BJ (cell line): Measurements from ENCODE around the gene REXO2. TPM values are rescaled to one million over a fixed set of nuclear protein-coding genes. Genes with fewer than 3 reads are reported as not detected.

Source experiments
- CTCF ChIA-PET: fragments of 350-600 bp; formaldehyde crosslinking; extraction: SDS; loops from one replicate; lab custom pipeline; 2021; ENCODE audit warnings: antibody characterized with exemption, inconsistent platforms; lab: Yijun Ruan, JAX
- POLR2A ChIA-PET: fragments of 300-600 bp; sonication (Branson Sonifier 250); formaldehyde crosslinking; extraction: SDS; loops from one replicate; lab custom pipeline; 2021; ENCODE audit warnings: antibody characterized with exemption; lab: Charles Lee
- DNase-seq: peaks from one replicate; pipeline ENCODE4 v3.0.0-alpha.2; 2011; ENCODE audit warnings: low read depth
- H3K27me3 ChIP-seq: 2 replicates; pipeline ENCODE4 v1.6.0; 2011; ENCODE audit warnings: low read length; ENCODE audit not compliant: control insufficient read depth, insufficient read depth
- H3K36me3 ChIP-seq: 2 replicates; pipeline ENCODE4 v1.5.1; 2011; ENCODE audit warnings: low read length; ENCODE audit not compliant: control insufficient read depth, insufficient read depth
- H3K4me3 ChIP-seq: 2 replicates; pipeline ENCODE4 v1.5.1; 2011; ENCODE audit warnings: low read depth, mild to moderate bottlenecking, control low read depth, low read length
- polyA plus RNA-seq: library from polyadenylated mRNA; depleted of rRNA; stranded (reverse); fragments of >200 nt; gene quantifications from 2 replicates; pipeline ENCODE4 v1.2.3, GENCODE V29; 2011
- TF ChIP-seq, protein P1 (sequence below): IDR thresholded peaks from 2 replicates; pipeline ENCODE4 v1.5.1; 2011; ENCODE audit warnings: low read depth, mild to moderate bottlenecking, control low read depth, inconsistent platforms, low read length, moderate library complexity; ENCODE audit not compliant: insufficient read depth

The REXO2 gene
- polyA plus RNA-seq, 1 experiment, result 266 TPM

DNA sequence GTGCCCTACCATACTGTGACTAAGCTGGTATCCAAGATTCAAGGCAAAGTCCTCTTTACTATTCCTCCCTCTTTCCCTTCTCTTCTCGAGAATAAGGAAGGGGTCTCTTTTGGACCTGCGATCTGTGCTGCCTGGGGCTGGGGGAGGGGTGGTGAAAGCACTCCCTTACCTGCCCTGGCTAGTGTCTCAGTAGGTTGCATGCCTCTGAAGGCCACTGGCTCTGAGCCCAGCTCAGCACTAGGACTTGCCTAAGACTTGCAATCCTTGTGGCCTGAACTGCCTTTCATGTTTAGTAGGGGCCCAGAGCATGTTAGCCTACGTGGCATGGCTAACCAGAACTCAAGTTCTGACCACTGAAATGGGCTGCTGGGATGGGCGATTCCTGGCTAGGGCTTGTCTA, 13.0 kb upstream of the REXO2 start:
- H3K27me3 ChIP-seq, result no peaks in the 10 kb centered on the region
- ChIA-PET POLR2A (no interaction called here), CTCF (interaction anchor here (1.0 to 1.3 kb wide), 2 partner anchors 20 to 86 kb away, joined by 3 read pairs; no protein-coding TSS in a partner anchor)
- DNase-seq, result no peak
- no peak overlapping the region for H3K4me3 ChIP-seq
- H3K36me3 ChIP-seq, result no peaks in the 10 kb centered on the region
- TF ChIP-seq, protein P1, sequence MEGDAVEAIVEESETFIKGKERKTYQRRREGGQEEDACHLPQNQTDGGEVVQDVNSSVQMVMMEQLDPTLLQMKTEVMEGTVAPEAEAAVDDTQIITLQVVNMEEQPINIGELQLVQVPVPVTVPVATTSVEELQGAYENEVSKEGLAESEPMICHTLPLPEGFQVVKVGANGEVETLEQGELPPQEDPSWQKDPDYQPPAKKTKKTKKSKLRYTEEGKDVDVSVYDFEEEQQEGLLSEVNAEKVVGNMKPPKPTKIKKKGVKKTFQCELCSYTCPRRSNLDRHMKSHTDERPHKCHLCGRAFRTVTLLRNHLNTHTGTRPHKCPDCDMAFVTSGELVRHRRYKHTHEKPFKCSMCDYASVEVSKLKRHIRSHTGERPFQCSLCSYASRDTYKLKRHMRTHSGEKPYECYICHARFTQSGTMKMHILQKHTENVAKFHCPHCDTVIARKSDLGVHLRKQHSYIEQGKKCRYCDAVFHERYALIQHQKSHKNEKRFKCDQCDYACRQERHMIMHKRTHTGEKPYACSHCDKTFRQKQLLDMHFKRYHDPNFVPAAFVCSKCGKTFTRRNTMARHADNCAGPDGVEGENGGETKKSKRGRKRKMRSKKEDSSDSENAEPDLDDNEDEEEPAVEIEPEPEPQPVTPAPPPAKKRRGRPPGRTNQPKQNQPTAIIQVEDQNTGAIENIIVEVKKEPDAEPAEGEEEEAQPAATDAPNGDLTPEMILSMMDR, result no peak

DNA sequence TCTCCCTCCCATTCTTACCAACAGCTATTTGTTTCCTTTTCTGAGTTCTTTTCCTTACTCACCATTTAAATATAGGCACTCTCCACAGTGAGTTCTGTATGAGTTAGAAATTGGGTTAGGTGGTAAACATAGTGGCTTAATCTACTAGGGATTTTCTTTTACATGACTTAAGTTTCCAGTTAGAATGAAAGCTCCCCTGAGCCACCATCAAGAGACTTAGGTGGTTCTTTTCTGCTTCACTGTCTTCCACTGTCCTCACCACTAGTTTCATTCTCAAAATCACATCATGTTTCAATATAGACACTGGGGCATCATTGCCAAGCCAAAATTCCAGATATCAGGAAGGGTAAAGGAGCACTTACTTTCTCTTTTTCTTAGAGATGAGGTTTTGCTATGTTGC, 9.0 kb upstream of the REXO2 start:
- CTCF ChIA-PET, result no interaction called here
- TF ChIP-seq, protein P1, result no peak
- no peak for DNase-seq
- Histone ChIP-seq H3K4me3 (no peak overlapping the region), H3K36me3 (no peaks in the 10 kb centered on the region), H3K27me3 (no peaks in the 10 kb centered on the region)
- POLR2A ChIA-PET, result interaction anchor here (0.6 kb wide), 1 partner anchor 126 kb away, joined by 3 read pairs; no protein-coding TSS in a partner anchor

DNA sequence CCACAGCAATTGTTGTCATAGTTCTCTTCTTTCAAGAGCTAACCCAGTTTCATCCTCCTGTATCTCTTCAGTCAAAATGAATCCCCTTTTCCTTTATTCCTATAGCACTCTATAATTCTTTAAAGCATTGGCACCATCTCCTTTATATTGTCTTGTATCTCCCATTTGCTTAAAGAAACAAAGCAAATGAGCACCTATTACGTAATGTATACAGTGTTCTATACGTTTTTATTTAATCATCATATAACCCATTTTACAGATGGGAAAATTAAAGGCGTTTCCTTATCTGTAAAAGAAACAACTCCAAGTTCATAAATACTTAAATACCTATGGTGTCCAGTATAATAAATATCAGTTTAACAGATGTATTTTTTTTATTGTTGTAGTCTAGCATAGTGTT, 6.4 kb upstream of the REXO2 start:
- POLR2A ChIA-PET, result no interaction called here

DNA sequence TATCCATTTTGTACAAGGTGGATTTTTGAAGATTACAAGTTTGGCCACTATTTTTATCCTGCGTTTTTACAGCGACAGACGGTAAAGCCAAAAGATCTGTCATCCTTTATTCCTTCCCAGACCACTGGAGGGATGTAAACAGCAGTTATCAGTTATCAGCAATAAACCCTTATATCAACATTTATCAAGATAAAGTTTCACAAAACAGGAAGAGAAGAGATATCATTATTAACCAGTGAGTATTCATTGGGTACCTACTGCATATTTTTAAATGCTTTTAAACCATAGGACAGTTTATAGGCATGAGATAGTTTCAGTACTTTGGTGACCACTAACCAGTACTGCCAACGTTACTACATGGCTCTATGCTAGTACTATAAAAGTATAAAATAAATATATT, 5.9 kb upstream of the REXO2 start:
- H3K36me3 ChIP-seq, result no peaks in the 10 kb centered on the region
- ChIA-PET CTCF (no interaction called here), POLR2A (no interaction called here)
- no peak for DNase-seq
- no peaks in the 10 kb centered on the region for H3K27me3 ChIP-seq
- TF ChIP-seq, protein P1, result no peak
- no peak overlapping the region for H3K4me3 ChIP-seq

More for the DNA sequence above, 6.4 kb upstream of the REXO2 start:
- TF ChIP-seq, protein P1, result no peak
- CTCF ChIA-PET, result no interaction called here
- no peak overlapping the region for H3K4me3 ChIP-seq
- no peak for DNase-seq
- no peaks in the 10 kb centered on the region for H3K27me3 ChIP-seq
- no peaks in the 10 kb centered on the region for H3K36me3 ChIP-seq

DNA sequence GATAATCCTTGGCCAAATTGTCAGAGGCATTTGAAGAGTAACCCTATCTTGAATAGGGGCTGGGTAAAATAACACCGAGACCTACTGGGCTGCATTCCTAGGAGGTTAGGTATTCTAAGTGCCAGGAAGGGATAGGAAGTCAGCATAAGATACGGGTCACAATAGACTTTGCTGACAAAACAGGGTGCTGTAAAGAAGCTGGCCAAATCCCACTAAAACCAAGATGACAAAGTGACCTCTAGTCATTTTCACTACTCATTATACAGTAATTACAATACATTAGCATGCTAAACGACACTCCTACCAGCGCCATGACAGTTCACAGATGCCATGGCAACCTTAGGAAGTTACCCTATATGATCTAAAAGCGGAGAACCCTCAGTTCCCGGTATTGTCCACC, 964 bp upstream of the REXO2 start:
- no peaks in the 10 kb centered on the region for H3K27me3 ChIP-seq
- H3K36me3 ChIP-seq, result no peaks in the 10 kb centered on the region
- TF ChIP-seq, protein P1, result no peak
- H3K4me3 ChIP-seq, result no peak overlapping the region
- CTCF ChIA-PET, result interaction anchor here (0.6 kb wide), 1 partner anchor 59 kb away, joined by 3 read pairs; no protein-coding TSS in a partner anchor
- DNase-seq, result no peak
- POLR2A ChIA-PET, result interaction anchor here (1.3 kb wide), 1 partner anchor 140 kb away, joined by 3 read pairs; no protein-coding TSS in a partner anchor
